Adrenal gland (tissue), 5 donors: ENCODE data around the gene ZNF292.

Source experiments
- CTCF ChIP-seq, 6 experiments: fragments of 450-650 bp in 4 of 6; fragments of 200-600 bp in 2 of 6; sonication (generic) in 1 of 6; IDR thresholded peaks; 1 replicate in 5 of 6; 2 replicates in 1 of 6; pipeline versions ENCODE4 v1.5.1 to v1.8.0; 2016 to 2021; ENCODE audit warnings: antibody characterized with exemption in 6 of 6, mild to moderate bottlenecking in 2 of 6, moderate library complexity in 1 of 6
- POLR2A ChIP-seq, 2 donors: fragments of 450-650 bp; IDR thresholded peaks; one replicate each; pipeline ENCODE4 v1.6.1; 2017; ENCODE audit warnings: antibody characterized with exemption in 2 of 2, mild to moderate bottlenecking in 2 of 2, moderate library complexity in 1 of 2
- donor health status: DM: no; HTN: no; CAD: no.

- TF ChIP-seq CTCF (IDR thresholded peaks at IDR 0.05) (no peak), POLR2A (IDR thresholded peaks at IDR 0.05) (no peak)
Measured at GRCh38 chr6:87210979-87211378, 55.6 kb downstream of the ZNF292 start.
